ENCODE results near the gene NUTM2A. TPM values are rescaled to one million over a fixed set of nuclear protein-coding genes. Genes with fewer than 3 reads are reported as not detected.
"Not testable (repeated sequence)": the region's sequence is repeated elsewhere in the genome, so short reads cannot be mapped to it uniquely, and the experiment has no call there.

Gene NUTM2A
- 1 to 10 TPM; 1.0 to 1.3 TPM for total RNA-seq

GRCh38 chr10:87225148-87225547 lies at the start of gene NUTM2A:
Gene NUTM2A (plus strand): TSS chr10:87225448. CDS start chr10:87225831, 383 bp downstream.
- intact Hi-C loops (cut with DNase I); H3K4me3 ChIP-seq; H3K36me3 ChIP-seq (replicated peaks in 1 of 2; ENCODE audit: insufficient read depth in 1 of 2, low read depth in 2 of 2); H3K4me1 ChIP-seq; H3K27ac ChIP-seq; H3K9me3 ChIP-seq; DNase-seq; ATAC-seq; H3K27me3 ChIP-seq: not testable (repeated sequence)
- no CpG with 5 or more reads among the region's 3 CpGs for WGBS, 2 donors

GRCh38 chr10:87177587-87177986 lies 47.7 kb upstream of the NUTM2A start:
- H3K4me1 ChIP-seq; ATAC-seq; intact Hi-C loops (cut with DNase I); H3K36me3 ChIP-seq (replicated peaks in 1 of 2; ENCODE audit: insufficient read depth in 1 of 2, low read depth in 2 of 2); DNase-seq; H3K4me3 ChIP-seq; H3K27ac ChIP-seq; H3K27me3 ChIP-seq; H3K9me3 ChIP-seq: not testable (repeated sequence)
- 82 to 93% methylated on average over 2 to 3 of the region's 3 CpGs for WGBS, 2 donors

- H3K27ac ChIP-seq; H3K4me1 ChIP-seq; ATAC-seq; H3K36me3 ChIP-seq (replicated peaks in 1 of 2; ENCODE audit: insufficient read depth in 1 of 2, low read depth in 2 of 2); H3K4me3 ChIP-seq; intact Hi-C loops (cut with DNase I); H3K27me3 ChIP-seq; H3K9me3 ChIP-seq: not testable (repeated sequence)
- DNase-seq = peak in 1 of 4 donors; percentile 32
- WGBS, 2 donors = 66 to 93% methylated on average over 5 to 6 of the region's 6 CpGs
Observed at GRCh38 chr10:87184421-87184820, 40.8 kb upstream of the NUTM2A start.

DNA sequence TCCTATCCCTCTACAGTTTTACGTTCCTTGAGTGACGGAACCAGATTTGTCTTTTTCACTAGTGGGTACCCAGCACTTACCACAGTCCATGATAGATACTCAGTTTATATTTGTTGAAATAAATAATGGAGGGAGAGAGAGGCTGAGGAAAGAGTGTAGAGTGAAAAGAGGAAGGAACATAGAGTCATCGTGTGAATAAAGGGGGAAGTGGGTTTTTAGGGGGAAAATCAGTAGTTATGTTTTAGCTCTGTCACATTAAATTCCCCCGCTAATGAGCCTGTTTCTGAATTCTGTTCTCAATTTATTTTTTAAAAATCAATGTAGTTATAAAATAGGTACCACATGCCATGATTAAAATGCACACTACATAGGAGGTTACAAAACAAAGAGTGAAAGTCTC lies 39.2 kb upstream of the NUTM2A start:
- H3K36me3 ChIP-seq (replicated peaks in 1 of 2; ENCODE audit: insufficient read depth in 1 of 2, low read depth in 2 of 2); ATAC-seq; H3K9me3 ChIP-seq; H3K4me1 ChIP-seq; intact Hi-C loops (cut with DNase I); H3K27me3 ChIP-seq; DNase-seq; H3K27ac ChIP-seq; H3K4me3 ChIP-seq: not testable (repeated sequence)
- WGBS, 2 donors = 83 to 100% methylated on average over 2 to 3 of the region's 4 CpGs

- H3K27ac ChIP-seq; DNase-seq; H3K27me3 ChIP-seq; H3K9me3 ChIP-seq; H3K4me3 ChIP-seq; ATAC-seq; H3K36me3 ChIP-seq (replicated peaks in 1 of 2; ENCODE audit: insufficient read depth in 1 of 2, low read depth in 2 of 2); intact Hi-C loops (cut with DNase I); H3K4me1 ChIP-seq: not testable (repeated sequence)
- 75 to 77% methylated on average over 3 of the region's 3 CpGs for WGBS, 2 donors
Observed at GRCh38 chr10:87187573-87187972, 37.7 kb upstream of the NUTM2A start.

GRCh38 chr10:87191841-87192240 lies 33.4 kb upstream of the NUTM2A start:
- DNase-seq; H3K4me3 ChIP-seq; H3K27me3 ChIP-seq; H3K36me3 ChIP-seq (replicated peaks in 1 of 2; ENCODE audit: insufficient read depth in 1 of 2, low read depth in 2 of 2); intact Hi-C loops (cut with DNase I); ATAC-seq; H3K9me3 ChIP-seq; H3K27ac ChIP-seq; H3K4me1 ChIP-seq: not testable (repeated sequence)
- WGBS, 2 donors = 88 to 98% methylated on average over 3 of the region's 3 CpGs

DNA sequence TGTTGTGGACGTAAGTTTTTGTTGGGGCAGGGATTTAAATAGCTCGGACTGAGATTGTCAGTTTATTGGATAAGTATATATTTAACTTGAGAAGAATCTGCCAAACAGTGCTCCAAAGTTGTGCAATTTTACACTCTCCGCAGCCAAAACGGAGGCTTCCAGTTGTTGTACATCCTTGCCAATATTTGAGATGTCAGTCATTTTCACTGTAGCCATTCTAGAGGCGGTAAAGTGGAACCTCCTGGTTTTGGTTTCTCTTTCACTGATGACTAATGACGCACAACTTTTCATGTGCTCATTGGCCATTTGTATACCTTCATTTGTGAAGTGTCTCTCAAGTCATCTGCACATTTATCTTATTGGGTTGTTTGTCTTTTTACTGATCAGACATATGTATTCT lies 24.3 kb upstream of the NUTM2A start:
- 29 to 33% methylated on average over 6 of the region's 6 CpGs for WGBS, 2 donors
- H3K36me3 ChIP-seq (replicated peaks in 1 of 2; ENCODE audit: insufficient read depth in 1 of 2, low read depth in 2 of 2); H3K4me3 ChIP-seq; H3K27ac ChIP-seq; intact Hi-C loops (cut with DNase I); H3K27me3 ChIP-seq; H3K4me1 ChIP-seq; H3K9me3 ChIP-seq: not testable (repeated sequence)
- DNase-seq (peak; percentile 29 to 52 (median 36)), ATAC-seq (peak; percentile 75)

- ATAC-seq; H3K9me3 ChIP-seq; H3K27me3 ChIP-seq; H3K27ac ChIP-seq; intact Hi-C loops (cut with DNase I); H3K36me3 ChIP-seq (replicated peaks in 1 of 2; ENCODE audit: insufficient read depth in 1 of 2, low read depth in 2 of 2); H3K4me3 ChIP-seq; DNase-seq; H3K4me1 ChIP-seq: not testable (repeated sequence)
- 59 to 70% methylated on average over 2 of the region's 4 CpGs for WGBS, 2 donors
Observed at GRCh38 chr10:87204801-87205200, 20.4 kb upstream of the NUTM2A start.

- H3K36me3 ChIP-seq (replicated peaks in 1 of 2; ENCODE audit: insufficient read depth in 1 of 2, low read depth in 2 of 2); H3K4me3 ChIP-seq; DNase-seq; H3K4me1 ChIP-seq; ATAC-seq; H3K9me3 ChIP-seq; H3K27me3 ChIP-seq; intact Hi-C loops (cut with DNase I); H3K27ac ChIP-seq: not testable (repeated sequence)
- 85 to 90% methylated on average over 4 of the region's 4 CpGs for WGBS, 2 donors
Observed at GRCh38 chr10:87206922-87207321, 18.3 kb upstream of the NUTM2A start.

DNA sequence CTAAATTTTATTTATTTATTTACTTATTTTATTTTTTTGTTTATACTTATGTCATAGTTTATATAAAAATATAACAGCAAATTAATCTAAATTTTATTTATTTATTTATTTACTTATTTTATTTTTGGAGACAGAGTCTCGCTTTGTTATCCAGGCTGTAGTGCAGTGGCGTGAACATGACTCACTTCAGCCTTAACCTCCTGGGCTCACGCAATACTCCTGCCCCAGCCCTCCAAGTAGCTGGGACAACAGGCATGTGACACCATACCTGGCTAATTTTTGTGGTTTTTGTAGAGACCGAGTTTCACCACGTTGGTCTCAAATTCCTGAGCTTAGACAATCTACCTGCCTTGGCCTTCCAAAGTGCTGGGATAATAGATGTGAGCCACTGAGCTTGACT lies 14.9 kb upstream of the NUTM2A start:
- H3K4me3 ChIP-seq; H3K27ac ChIP-seq; H3K4me1 ChIP-seq; DNase-seq; ATAC-seq; H3K9me3 ChIP-seq; H3K27me3 ChIP-seq; intact Hi-C loops (cut with DNase I); H3K36me3 ChIP-seq (replicated peaks in 1 of 2; ENCODE audit: insufficient read depth in 1 of 2, low read depth in 2 of 2): not testable (repeated sequence)
- WGBS, 2 donors = 94 to 95% methylated on average over 5 of the region's 5 CpGs

GRCh38 chr10:87211848-87212247 lies 13.4 kb upstream of the NUTM2A start:
- intact Hi-C loops (cut with DNase I); H3K27ac ChIP-seq; H3K9me3 ChIP-seq; DNase-seq; H3K4me3 ChIP-seq; ATAC-seq; H3K4me1 ChIP-seq; H3K27me3 ChIP-seq; H3K36me3 ChIP-seq (replicated peaks in 1 of 2; ENCODE audit: insufficient read depth in 1 of 2, low read depth in 2 of 2): not testable (repeated sequence)
- 56 to 77% methylated on average over 2 of the region's 2 CpGs for WGBS, 2 donors

DNA sequence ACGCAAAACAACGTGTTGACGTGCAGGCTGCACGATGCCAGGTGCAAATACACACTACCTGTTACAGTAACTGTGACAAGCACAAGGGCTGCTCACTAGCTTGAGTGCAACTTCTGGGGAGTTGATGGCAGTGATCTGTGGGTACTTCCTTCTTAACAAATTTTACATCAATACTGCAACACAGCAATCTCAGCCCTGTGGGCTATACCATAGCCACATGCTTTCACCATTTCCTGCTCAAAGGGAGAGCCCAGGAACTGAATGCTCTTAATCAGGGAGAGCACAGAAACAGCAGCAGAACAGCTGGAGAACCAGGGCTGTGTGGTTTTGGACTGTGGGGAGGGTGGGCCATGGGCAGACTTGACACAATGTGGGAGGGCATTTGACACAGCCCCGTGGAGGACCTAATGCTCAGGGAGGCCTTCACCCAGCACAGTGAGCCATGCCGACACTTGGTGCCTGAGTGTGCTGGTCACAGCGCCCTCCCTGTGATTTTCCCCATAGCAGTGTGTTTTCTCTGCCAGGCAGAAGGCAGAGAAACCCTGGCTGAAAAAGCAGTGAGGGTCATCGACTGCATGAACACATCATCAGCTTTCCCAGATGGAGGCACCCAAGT lies 12.0 kb upstream of the NUTM2A start:
- H3K27me3 ChIP-seq; H3K36me3 ChIP-seq (replicated peaks in 1 of 2; ENCODE audit: insufficient read depth in 1 of 2, low read depth in 2 of 2); ATAC-seq; DNase-seq; H3K4me3 ChIP-seq; intact Hi-C loops (cut with DNase I); H3K9me3 ChIP-seq; H3K4me1 ChIP-seq; H3K27ac ChIP-seq: not testable (repeated sequence)
- 75 to 91% methylated on average over 3 to 4 of the region's 8 CpGs for WGBS, 2 donors
